ENCODE results near the gene DPM3.

DNA sequence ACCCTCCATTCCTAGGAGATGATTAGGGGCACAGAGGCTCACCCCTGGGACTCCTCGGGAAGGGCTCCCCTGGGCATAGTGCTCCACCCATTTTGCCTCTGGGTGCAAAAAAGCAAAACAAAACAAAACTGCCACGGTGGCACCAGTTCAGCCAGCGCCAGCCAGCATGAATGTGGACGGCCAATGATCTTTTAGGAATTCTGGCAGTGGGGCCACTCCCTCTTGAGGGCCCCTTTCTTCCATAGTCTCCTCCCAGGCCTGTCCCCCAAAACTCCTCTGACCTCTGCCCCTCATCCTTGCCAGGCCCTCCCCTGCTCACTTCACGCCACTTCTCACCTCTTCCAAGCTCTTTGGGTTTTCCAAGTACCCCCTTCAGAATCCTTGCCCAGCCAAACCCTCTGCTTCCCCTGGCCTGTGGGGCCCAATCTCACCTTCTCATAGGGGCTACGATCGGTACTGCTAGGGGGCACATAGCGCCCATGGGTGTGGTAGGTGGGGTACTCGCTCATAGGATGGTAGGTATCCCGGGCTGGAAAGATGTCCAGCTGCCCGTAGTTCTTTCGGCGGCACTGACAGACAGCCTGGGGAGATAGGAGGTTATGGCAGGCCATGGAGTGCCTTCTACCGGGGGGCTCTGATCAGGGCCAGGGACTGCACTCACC is 46.6 kb upstream of the DPM3 start:
- TF ChIP-seq, protein P1, sequence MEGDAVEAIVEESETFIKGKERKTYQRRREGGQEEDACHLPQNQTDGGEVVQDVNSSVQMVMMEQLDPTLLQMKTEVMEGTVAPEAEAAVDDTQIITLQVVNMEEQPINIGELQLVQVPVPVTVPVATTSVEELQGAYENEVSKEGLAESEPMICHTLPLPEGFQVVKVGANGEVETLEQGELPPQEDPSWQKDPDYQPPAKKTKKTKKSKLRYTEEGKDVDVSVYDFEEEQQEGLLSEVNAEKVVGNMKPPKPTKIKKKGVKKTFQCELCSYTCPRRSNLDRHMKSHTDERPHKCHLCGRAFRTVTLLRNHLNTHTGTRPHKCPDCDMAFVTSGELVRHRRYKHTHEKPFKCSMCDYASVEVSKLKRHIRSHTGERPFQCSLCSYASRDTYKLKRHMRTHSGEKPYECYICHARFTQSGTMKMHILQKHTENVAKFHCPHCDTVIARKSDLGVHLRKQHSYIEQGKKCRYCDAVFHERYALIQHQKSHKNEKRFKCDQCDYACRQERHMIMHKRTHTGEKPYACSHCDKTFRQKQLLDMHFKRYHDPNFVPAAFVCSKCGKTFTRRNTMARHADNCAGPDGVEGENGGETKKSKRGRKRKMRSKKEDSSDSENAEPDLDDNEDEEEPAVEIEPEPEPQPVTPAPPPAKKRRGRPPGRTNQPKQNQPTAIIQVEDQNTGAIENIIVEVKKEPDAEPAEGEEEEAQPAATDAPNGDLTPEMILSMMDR (IDR thresholded peaks at IDR 0.05; ENCODE audit: extremely low read depth in 1 of 2, insufficient read depth in 1 of 2, low read depth in 1 of 2, low read length in 2 of 2) = no peak
- TF ChIP-seq MYC (IDR thresholded peaks at IDR 0.05; ENCODE audit: low read depth, low read length) = no peak
- no peak for TF ChIP-seq POLR2AphosphoS5 (IDR thresholded peaks at IDR 0.05; ENCODE audit: insufficient read depth, low read depth, low read length)

Measured in endothelial cell of umbilical vein (primary cell).